GM18499 (cell line): ENCODE results near the gene IRX5.
A peak's percentile ranks its signal among the peaks of the same experiment; 100 is the strongest.

Experiments used
- ATAC-seq: cut with Tn5 transposase; IDR thresholded peaks from one replicate; pipeline ENCODE4 v1.9.1; 2021; ENCODE audit warnings: moderate number of reproducible peaks; ENCODE audit not compliant: insufficient read depth, unreplicated experiment

Gene IRX5

GRCh38 chr16:54930005-54930868, at the start of gene IRX5:
TSS of gene IRX5 (plus strand) at chr16:54930865. CDS start at chr16:54931199, 334 bp downstream.
- ATAC-seq, result no peak

- no peak for ATAC-seq
Measured at GRCh38 chr16:54882556-54882955, 48.1 kb upstream of the IRX5 start.

- ATAC-seq, result no peak
Measured at GRCh38 chr16:54883358-54883757, 47.3 kb upstream of the IRX5 start.

GRCh38 chr16:54886078-54886477, 44.6 kb upstream of the IRX5 start:
- no peak for ATAC-seq

GRCh38 chr16:54890381-54890780, 40.3 kb upstream of the IRX5 start:
- ATAC-seq, result no peak

- ATAC-seq, result no peak
Measured at GRCh38 chr16:54891346-54891745, 39.3 kb upstream of the IRX5 start.

GRCh38 chr16:54892981-54893380, 37.7 kb upstream of the IRX5 start:
- ATAC-seq, result no peak

- ATAC-seq, result no peak
Measured at GRCh38 chr16:54897930-54898329, 32.7 kb upstream of the IRX5 start.

GRCh38 chr16:54901606-54902005, 29.1 kb upstream of the IRX5 start:
- no peak for ATAC-seq

- ATAC-seq, result no peak
Measured at GRCh38 chr16:54903047-54903446, 27.6 kb upstream of the IRX5 start.

- no peak for ATAC-seq
Measured at GRCh38 chr16:54911079-54911478, 19.6 kb upstream of the IRX5 start.

GRCh38 chr16:54912720-54913119, 17.9 kb upstream of the IRX5 start:
- ATAC-seq, result no peak

GRCh38 chr16:54921206-54921824, 9.3 kb upstream of the IRX5 start:
- ATAC-seq, result no peak

GRCh38 chr16:54923055-54923473, 7.6 kb upstream of the IRX5 start:
- ATAC-seq, result no peak

- ATAC-seq, result no peak
Measured at GRCh38 chr16:54923988-54924387, 6.7 kb upstream of the IRX5 start.

GRCh38 chr16:54926166-54926838, 4.4 kb upstream of the IRX5 start:
- no peak for ATAC-seq

GRCh38 chr16:54927125-54928015, 3.3 kb upstream of the IRX5 start:
- no peak for ATAC-seq

GRCh38 chr16:54928016-54928356, 2.7 kb upstream of the IRX5 start:
- no peak for ATAC-seq

- peak; percentile 30 for ATAC-seq
Measured at GRCh38 chr16:54928411-54929089, 2.1 kb upstream of the IRX5 start.
